ENCODE measurements around the gene PRKG1.
A peak's percentile ranks its signal among the peaks of the same experiment; 100 is the strongest.
"Not testable (repeated sequence)": the region's sequence is repeated elsewhere in the genome, so short reads cannot be mapped to it uniquely, and the experiment has no call there.

PRKG1 gene

GRCh38 chr10:51119441-51119840 lies 45.2 kb downstream of the PRKG1 start:
- DNase-seq = no peak

- no peak for DNase-seq
These were observed 47.6 kb downstream of the PRKG1 start for GRCh38 chr10:51121861-51122260.

GRCh38 chr10:51124852-51125251 lies 50.6 kb downstream of the PRKG1 start:
- DNase-seq = no peak

- DNase-seq = no peak
These were observed 51.2 kb downstream of the PRKG1 start for GRCh38 chr10:51125518-51125917.

GRCh38 chr10:51129946-51130544 lies 55.8 kb downstream of the PRKG1 start:
- DNase-seq = no peak

- DNase-seq = peak; percentile 1
These were observed 63.7 kb downstream of the PRKG1 start for GRCh38 chr10:51137756-51138529.

GRCh38 chr10:51139176-51139575 lies 64.9 kb downstream of the PRKG1 start:
- DNase-seq = no peak

GRCh38 chr10:51141010-51141409 lies 66.7 kb downstream of the PRKG1 start:
- no peak for DNase-seq

GRCh38 chr10:51144161-51144781 lies 70.0 kb downstream of the PRKG1 start:
- DNase-seq = no peak

- no peak for DNase-seq
These were observed 71.1 kb downstream of the PRKG1 start for GRCh38 chr10:51145375-51145774.

GRCh38 chr10:51147644-51148399 lies 73.5 kb downstream of the PRKG1 start:
- DNase-seq = no peak

GRCh38 chr10:51156926-51157325 lies 82.6 kb downstream of the PRKG1 start:
- DNase-seq = no peak

- DNase-seq = no peak
These were observed 84.5 kb downstream of the PRKG1 start for GRCh38 chr10:51158832-51159231.

- no peak for DNase-seq
These were observed 85.6 kb downstream of the PRKG1 start for GRCh38 chr10:51159841-51160240.

- DNase-seq = no peak
These were observed 87.7 kb downstream of the PRKG1 start for GRCh38 chr10:51162002-51162401.

GRCh38 chr10:51163380-51164049 lies 89.2 kb downstream of the PRKG1 start:
- not testable (repeated sequence) for DNase-seq

GRCh38 chr10:51168086-51168815 lies 94.0 kb downstream of the PRKG1 start:
- DNase-seq = no peak

GRCh38 chr10:51169111-51169510 lies 94.8 kb downstream of the PRKG1 start:
- no peak for DNase-seq

- DNase-seq = no peak
These were observed 96.4 kb downstream of the PRKG1 start for GRCh38 chr10:51170518-51171245.

- no peak for DNase-seq
These were observed 97.7 kb downstream of the PRKG1 start for GRCh38 chr10:51171946-51172345.

GRCh38 chr10:51176976-51177695 lies 102.8 kb downstream of the PRKG1 start:
- DNase-seq = no peak
